Airway epithelial cell (primary cell): ENCODE results near the gene OR8A1. TPM values are rescaled to one million over a fixed set of nuclear protein-coding genes. Genes with fewer than 3 reads are reported as not detected.

Experiments
- total RNA-seq: library from RNA; depleted of rRNA; stranded (reverse); fragments of >200 nt; gene quantifications from 2 replicates; pipeline ENCODE4 v1.2.3, GENCODE V29; 2015

OR8A1 gene
- total RNA-seq, result not detected in 2 replicates

GRCh38 chr11:124569697-124570096 is at the start of gene OR8A1:
TSS of gene OR8A1 (plus strand) at chr11:124569997. CDS start at chr11:124570120, 123 bp downstream.

GRCh38 chr11:124543554-124543953 is 26.2 kb upstream of the OR8A1 start, which contains the start of gene OR8B12:
TSS of gene OR8B12 (minus strand) at chr11:124543654. CDS start at chr11:124543654, 0 bp downstream.

GRCh38 chr11:124611064-124611463 is 41.3 kb downstream of the OR8A1 start, which contains the start of gene PANX3:
TSS of gene PANX3 (plus strand) at chr11:124611428. CDS start at chr11:124611557, 129 bp downstream.

Other genes with a start within 250 kb of the OR8A1 start
- gene OR8D2, start 249.8 kb upstream of the OR8A1 start, total RNA-seq, result not detected in 2 replicates
- gene OR8B2, start 185.5 kb upstream of the OR8A1 start, total RNA-seq, result not detected in 2 replicates
- gene OR8B3, start 171.0 kb upstream of the OR8A1 start, total RNA-seq, result not detected in 2 replicates
- gene OR8B4, start 145.1 kb upstream of the OR8A1 start, total RNA-seq, result not detected in 2 replicates
- not detected in 2 replicates for gene OR8B8, start 124.3 kb upstream of the OR8A1 start, total RNA-seq
- gene OR8B12, start 26.3 kb upstream of the OR8A1 start, total RNA-seq, result not detected in 2 replicates
- not detected in 2 replicates for gene PANX3, start 41.4 kb downstream of the OR8A1 start, total RNA-seq
- 17.5 and 20.5 TPM in 2 replicates for gene TBRG1, start 52.9 kb downstream of the OR8A1 start, total RNA-seq
- gene SIAE, start 103.7 kb downstream of the OR8A1 start, total RNA-seq, result 8.6 and 15.2 TPM in 2 replicates
- 16.2 and 19.5 TPM in 2 replicates for gene SPA17, start 103.9 kb downstream of the OR8A1 start, total RNA-seq
- 0.28 and 1.7 TPM in 2 replicates for gene NRGN, start 169.9 kb downstream of the OR8A1 start, total RNA-seq
- 0.63 and 2.2 TPM in 2 replicates for gene VSIG2, start 182.3 kb downstream of the OR8A1 start, total RNA-seq
- not detected in 2 replicates for gene ESAM, start 192.3 kb downstream of the OR8A1 start, total RNA-seq
- 3.6 and 5.0 TPM in 2 replicates for gene MSANTD2, start 230.4 kb downstream of the OR8A1 start, total RNA-seq